ENCODE measurements around the gene GPT2.

GPT2 gene

DNA sequence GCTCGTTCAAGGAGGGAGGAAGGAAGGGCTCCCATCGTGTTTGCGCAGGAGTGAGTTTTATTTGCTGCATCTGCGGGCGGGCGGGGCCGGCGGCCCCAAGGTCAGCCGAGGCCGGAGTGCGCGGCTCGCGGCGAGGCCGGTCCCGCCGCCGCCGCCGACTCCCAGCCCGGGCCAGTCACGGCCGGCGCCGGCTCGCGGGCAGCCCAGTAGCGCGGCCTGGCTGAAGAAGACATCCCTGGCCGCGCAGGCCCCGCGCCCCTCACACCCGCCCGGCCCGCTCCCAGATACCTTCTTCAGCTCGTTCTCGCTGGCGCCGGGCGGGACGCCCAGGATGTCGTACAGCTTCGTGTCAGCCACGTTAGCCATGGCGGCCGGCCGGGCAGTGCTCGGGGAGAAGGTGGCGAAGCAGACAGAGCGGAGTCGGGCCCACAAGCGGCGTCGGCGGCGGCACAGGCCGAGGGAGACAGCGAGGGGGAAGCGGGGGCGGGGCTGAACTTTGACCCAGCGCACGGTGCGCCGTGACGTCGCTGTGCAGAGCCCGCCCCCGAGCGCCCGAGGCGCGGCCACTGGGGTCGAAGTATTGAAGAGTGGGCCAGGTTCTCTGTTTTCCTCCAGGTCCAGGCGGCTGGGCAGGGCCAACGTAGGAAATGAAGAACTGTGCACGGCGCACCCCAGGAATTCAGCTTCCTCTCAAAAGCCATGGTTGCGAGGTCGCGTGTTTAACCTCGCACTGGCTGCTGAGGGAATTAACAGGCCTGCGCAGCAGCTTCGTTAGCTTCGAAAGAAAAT lies 89.2 kb downstream of the GPT2 start, which contains the start of gene DNAJA2:
Gene DNAJA2, minus strand, starts transcription at position 468 of the 789 bp plus-strand sequence. Its CDS starts 102 bp downstream, at position 366.
- DNase-seq = peak; percentile 86

DNA sequence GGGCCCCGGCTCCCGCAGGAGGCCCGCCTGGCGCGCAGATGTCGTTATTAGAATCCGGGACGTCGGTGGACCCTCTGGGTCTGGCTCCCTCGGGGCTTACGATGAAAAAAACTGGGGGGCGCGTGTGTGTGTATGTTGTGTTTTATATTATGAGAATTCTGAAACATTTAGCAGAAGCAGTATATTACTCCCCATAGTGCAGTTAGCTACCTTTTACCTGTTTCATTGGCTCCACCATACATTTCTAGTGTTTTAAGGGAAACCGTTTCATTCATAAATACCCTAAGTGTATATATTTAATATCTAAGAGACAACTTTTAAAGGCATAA lies 89.8 kb downstream of the GPT2 start:
- no peak for DNase-seq

- DNase-seq = no peak
Measured at GRCh38 chr16:46974352-46974751, 90.2 kb downstream of the GPT2 start.

- no peak for DNase-seq
Measured at GRCh38 chr16:46975165-46975564, 91.0 kb downstream of the GPT2 start.

DNA sequence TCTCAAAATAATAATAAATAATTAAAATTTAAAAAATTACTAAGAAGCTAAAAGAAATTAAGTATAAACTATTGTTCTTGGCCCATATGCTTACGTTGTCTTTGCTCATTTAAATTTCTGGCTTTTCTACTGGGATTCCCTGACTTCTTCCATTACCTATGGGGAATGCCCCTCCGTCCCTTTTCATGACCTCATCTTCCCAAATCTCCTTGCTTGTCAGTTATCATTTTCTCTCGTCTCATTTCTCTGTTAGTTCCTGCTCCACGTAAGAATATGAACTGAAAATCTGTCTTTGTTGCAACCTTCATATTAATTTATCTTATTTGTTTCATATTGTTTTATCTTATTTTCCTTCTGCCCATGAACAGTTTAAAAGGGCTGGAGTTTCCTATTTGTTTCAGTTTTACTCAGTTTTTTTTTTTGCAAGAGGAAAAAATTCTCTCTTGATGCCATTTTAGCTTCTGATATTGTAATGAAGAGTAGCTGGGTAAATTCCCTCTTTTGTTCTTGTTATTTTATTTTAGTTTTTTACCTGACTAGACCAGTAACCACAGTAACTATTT lies 91.8 kb downstream of the GPT2 start:
- DNase-seq = no peak

DNA sequence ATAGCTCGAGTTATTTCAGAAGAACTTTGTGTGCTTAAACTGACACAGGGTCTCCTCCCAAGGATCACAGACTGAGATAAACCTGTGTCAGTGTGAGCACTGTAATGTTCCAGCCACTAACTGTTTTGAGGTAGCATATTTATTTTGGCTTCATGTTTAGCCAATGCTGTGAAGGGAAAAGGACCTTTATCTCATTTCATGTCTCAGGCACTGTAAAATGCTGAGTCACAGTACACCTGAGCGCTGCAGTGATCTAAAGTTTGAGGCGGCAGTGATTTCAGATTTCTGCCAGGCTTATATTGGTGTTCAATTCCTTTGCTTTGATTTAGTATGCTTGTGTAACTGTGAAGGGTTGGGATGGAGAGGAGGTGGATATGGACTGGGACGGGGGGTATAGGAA lies 92.4 kb downstream of the GPT2 start:
- DNase-seq = no peak
